Measurements from ENCODE around the gene PINK1.

DNA sequence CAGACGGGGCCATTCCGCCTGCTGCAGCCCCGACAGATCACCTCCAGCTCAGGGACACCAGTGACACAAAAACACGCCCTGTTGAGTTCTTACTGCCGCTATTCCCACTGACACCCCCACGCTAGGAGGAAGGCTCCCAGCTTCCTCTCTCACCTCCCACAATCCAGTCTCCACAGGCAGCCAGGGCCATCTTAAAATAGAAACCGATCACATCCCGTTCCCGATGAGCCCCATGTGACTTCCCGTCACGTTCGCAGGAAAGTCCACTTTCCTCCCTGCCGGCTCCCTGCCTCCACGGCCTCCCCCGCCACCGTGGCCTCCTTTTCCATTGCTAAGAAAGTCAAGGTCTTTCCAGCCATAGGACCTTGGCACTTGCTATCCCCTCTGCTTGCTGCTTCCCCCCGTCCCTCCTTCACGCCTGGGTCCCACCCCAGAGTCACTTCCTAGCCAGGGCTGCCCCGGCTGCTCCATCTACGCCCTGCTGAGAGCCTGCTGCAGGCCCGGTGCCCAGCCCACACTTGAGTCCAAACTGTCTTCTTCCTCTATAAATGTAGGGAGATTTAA lies 51.9 kb downstream of the PINK1 start:
- no peak for TF ChIP-seq POLR2A (IDR thresholded peaks at IDR 0.05)
- TF ChIP-seq, protein P1, sequence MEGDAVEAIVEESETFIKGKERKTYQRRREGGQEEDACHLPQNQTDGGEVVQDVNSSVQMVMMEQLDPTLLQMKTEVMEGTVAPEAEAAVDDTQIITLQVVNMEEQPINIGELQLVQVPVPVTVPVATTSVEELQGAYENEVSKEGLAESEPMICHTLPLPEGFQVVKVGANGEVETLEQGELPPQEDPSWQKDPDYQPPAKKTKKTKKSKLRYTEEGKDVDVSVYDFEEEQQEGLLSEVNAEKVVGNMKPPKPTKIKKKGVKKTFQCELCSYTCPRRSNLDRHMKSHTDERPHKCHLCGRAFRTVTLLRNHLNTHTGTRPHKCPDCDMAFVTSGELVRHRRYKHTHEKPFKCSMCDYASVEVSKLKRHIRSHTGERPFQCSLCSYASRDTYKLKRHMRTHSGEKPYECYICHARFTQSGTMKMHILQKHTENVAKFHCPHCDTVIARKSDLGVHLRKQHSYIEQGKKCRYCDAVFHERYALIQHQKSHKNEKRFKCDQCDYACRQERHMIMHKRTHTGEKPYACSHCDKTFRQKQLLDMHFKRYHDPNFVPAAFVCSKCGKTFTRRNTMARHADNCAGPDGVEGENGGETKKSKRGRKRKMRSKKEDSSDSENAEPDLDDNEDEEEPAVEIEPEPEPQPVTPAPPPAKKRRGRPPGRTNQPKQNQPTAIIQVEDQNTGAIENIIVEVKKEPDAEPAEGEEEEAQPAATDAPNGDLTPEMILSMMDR (IDR thresholded peaks at IDR 0.05): no peak
- TF ChIP-seq POLR2AphosphoS5 (IDR thresholded peaks at IDR 0.05): peak; percentile 17

Measured in prostate gland (tissue), 2 donors.